ENCODE data around the gene INTS6. TPM values are rescaled to one million over a fixed set of nuclear protein-coding genes. Genes with fewer than 3 reads are reported as not detected.
A peak's percentile ranks its signal among the peaks of the same experiment; 100 is the strongest.
"Not testable (repeated sequence)": the region's sequence is repeated elsewhere in the genome, so short reads cannot be mapped to it uniquely, and the experiment has no call there.

The INTS6 gene
- total RNA-seq, 2 donors from 2014 or later = 37.4 to 59.0 TPM

DNA sequence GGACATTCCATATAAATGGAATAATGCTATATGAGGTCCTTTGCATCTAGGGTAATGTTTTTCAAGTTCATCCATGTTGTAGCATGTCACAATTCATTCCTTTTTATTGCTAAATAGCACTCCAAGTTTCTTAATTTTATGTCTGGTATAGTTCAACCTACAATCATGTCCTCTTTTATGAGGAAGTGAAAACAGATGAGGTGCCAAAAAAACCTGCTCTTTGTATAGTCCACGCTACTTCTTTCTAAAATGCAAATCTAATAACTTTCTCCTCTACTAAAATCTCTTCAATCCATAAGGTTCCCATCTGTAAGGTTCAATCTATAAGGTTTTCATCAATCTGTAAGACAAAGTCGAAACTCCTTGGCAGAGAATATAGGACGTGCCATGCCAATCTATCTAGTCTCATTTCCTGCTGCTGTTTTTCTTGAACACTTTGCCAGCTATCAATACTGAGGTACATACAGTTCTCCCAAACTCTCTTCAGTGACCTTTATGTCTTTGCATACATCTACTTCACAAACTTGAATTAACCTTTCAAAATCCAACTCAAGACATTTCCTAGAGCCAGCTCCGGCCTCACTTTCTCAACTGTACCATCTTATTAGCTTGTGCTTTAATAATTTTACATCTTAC is 33.7 kb downstream of the INTS6 start:
- Histone ChIP-seq H3K27ac (no peak overlapping the region), H3K4me1 (replicated peaks) (no peaks in the 10 kb centered on the region), H3K9me3 (no peaks in the 10 kb centered on the region), H3K4me3 (no peak overlapping the region), H3K27me3 (replicated peaks; ENCODE audit: insufficient read depth) (no peaks in the 10 kb centered on the region), H3K36me3 (no peaks in the 10 kb centered on the region)
- TF ChIP-seq, protein P1, sequence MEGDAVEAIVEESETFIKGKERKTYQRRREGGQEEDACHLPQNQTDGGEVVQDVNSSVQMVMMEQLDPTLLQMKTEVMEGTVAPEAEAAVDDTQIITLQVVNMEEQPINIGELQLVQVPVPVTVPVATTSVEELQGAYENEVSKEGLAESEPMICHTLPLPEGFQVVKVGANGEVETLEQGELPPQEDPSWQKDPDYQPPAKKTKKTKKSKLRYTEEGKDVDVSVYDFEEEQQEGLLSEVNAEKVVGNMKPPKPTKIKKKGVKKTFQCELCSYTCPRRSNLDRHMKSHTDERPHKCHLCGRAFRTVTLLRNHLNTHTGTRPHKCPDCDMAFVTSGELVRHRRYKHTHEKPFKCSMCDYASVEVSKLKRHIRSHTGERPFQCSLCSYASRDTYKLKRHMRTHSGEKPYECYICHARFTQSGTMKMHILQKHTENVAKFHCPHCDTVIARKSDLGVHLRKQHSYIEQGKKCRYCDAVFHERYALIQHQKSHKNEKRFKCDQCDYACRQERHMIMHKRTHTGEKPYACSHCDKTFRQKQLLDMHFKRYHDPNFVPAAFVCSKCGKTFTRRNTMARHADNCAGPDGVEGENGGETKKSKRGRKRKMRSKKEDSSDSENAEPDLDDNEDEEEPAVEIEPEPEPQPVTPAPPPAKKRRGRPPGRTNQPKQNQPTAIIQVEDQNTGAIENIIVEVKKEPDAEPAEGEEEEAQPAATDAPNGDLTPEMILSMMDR (IDR thresholded peaks at IDR 0.05) = no peak
- TF ChIP-seq POLR2AphosphoS5 (IDR thresholded peaks at IDR 0.05) (no peak), POLR2A (IDR thresholded peaks at IDR 0.05) (no peak)
- intact Hi-C loops (cut with DNase I) = no loop called here
- DNase-seq (ENCODE audit: low spot score) = no peak
- 82% methylated on average over 4 of the region's 4 CpGs for WGBS

DNA sequence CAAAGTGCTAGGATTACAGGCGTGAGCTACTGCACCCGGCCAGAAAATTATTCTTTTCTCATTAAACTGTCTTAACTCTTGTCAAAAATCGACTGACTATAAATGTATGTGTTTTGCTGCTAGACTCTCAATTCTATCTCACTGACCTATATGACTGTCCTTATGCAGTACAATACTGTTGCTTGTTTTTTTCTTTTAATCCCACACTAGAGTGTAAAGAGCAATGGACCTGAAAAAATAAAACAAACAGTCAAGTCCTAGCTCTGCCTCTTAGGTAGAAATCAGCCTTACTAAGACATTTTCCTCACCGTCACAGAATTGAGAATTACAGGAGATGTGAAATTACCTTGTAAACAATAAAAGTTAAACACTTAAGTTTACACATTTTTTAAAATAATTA is 35.1 kb downstream of the INTS6 start:
- Histone ChIP-seq H3K4me1 (replicated peaks) (no peaks in the 10 kb centered on the region), H3K4me3 (no peak overlapping the region), H3K9me3 (no peaks in the 10 kb centered on the region), H3K27me3 (replicated peaks; ENCODE audit: insufficient read depth) (no peaks in the 10 kb centered on the region), H3K36me3 (no peaks in the 10 kb centered on the region), H3K27ac (no peak overlapping the region)
- no peak for TF ChIP-seq POLR2A (IDR thresholded peaks at IDR 0.05)
- TF ChIP-seq POLR2AphosphoS5 (IDR thresholded peaks at IDR 0.05) = no peak
- TF ChIP-seq, protein P1 (IDR thresholded peaks at IDR 0.05) = no peak
- intact Hi-C loops (cut with DNase I) = no loop called here
- 83% methylated on average over 4 of the region's 4 CpGs for WGBS
- no peak for DNase-seq (ENCODE audit: low spot score)

DNA sequence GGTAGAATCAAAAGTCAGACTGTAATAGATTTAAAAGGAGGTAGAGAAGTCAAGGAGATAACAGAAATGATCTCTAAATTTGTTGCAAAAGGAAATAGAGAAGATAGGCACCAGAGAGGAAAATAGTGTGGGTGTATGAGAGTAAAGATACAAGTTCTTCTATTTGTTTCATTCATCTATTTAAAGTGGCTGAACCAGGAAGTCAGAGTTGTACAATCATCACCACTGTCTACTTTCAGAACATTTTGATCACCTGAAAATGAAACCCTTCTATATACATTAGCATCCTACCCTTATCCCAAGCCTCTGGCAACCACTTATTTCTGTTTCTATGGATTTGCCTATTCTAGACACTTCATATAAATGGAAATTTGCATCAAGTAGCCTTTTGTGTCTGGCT is 36.7 kb downstream of the INTS6 start:
- Histone ChIP-seq H3K27ac (no peak overlapping the region), H3K9me3 (no peaks in the 10 kb centered on the region), H3K36me3 (no peaks in the 10 kb centered on the region), H3K4me1 (replicated peaks) (no peaks in the 10 kb centered on the region), H3K4me3 (no peak overlapping the region), H3K27me3 (replicated peaks; ENCODE audit: insufficient read depth) (no peaks in the 10 kb centered on the region)
- no peak for DNase-seq (ENCODE audit: low spot score)
- intact Hi-C loops (cut with DNase I) = no loop called here
- TF ChIP-seq POLR2A (IDR thresholded peaks at IDR 0.05) (no peak), POLR2AphosphoS5 (IDR thresholded peaks at IDR 0.05) (no peak)
- TF ChIP-seq, protein P1 (IDR thresholded peaks at IDR 0.05) = no peak

DNA sequence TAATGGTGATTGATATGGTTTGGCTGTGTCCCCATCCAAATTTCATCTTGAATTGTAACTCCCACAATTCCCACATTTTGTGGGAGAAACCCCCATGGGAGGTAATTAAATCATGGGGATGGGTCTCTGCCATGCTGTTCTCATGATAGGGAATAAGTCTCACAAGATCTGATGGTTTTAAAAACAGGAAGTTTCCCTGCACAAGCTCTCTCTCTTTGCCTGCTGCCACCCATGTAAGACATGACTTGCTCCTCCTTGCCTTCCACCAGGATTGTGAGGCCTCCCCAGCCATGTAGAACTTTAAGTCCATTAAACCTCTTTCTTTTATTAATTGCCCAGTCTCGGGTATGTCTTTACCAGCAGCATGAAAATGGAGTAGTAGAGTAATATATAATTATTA is 37.5 kb downstream of the INTS6 start:
- 97% methylated on average over 1 of the region's 1 CpG for WGBS

DNA sequence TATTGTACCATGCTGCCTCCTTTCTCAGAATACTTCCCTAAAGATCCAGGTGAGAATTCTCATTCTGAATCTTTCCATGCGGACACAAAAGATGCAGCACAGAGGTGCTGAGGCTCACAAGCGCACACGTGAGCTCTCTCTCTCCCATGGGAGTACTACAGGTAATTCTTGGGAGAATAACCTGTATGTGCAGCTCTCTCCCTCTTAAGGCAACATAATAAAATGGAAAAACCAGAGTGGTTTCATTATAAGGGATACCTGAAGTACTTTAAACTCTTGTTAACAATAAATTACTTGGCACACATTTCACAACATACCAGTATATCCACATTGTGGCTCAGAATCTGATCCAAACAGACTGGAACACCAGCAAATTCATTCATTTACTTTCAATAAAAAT is 40.4 kb downstream of the INTS6 start:
- TF ChIP-seq POLR2A (IDR thresholded peaks at IDR 0.05) = no peak
- TF ChIP-seq POLR2AphosphoS5 (IDR thresholded peaks at IDR 0.05) = peak; percentile 47

More for the DNA sequence above, 37.5 kb downstream of the INTS6 start:
- H3K4me1 ChIP-seq (replicated peaks); H3K27ac ChIP-seq; H3K36me3 ChIP-seq; H3K9me3 ChIP-seq; H3K4me3 ChIP-seq; DNase-seq (ENCODE audit: low spot score); H3K27me3 ChIP-seq (replicated peaks; ENCODE audit: insufficient read depth); intact Hi-C loops (cut with DNase I): not testable (repeated sequence)

DNA sequence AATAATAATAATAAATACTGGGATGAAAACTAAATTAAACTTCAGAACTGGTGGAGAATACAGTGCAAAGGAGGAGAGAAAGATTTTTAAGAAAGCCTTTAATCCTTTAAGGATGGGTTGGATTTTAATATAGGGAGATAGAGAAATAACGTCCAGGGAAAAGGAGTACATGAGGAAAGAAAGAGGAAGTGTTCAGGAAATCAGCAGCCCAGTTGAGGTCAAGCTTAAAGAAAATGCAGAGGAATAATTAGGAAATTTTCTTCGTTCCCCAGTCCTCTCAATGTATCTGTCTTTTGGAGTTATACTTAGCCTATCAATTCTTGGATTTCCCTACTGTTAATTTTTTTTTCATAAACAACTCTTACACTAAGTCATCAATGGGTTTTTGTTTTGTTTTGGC is 47.7 kb downstream of the INTS6 start:
- DNase-seq (ENCODE audit: low spot score) = no peak
- no peaks in the 10 kb centered on the region for H3K4me1 ChIP-seq (replicated peaks)
- 81% methylated on average over 2 of the region's 2 CpGs for WGBS
- H3K9me3 ChIP-seq = no peaks in the 10 kb centered on the region
- no peak overlapping the region for H3K4me3 ChIP-seq
- H3K27ac ChIP-seq = no peak overlapping the region
- H3K27me3 ChIP-seq (replicated peaks; ENCODE audit: insufficient read depth) = no peaks in the 10 kb centered on the region
- TF ChIP-seq POLR2AphosphoS5 (IDR thresholded peaks at IDR 0.05) = no peak
- no peak for TF ChIP-seq POLR2A (IDR thresholded peaks at IDR 0.05)
- TF ChIP-seq, protein P1 (IDR thresholded peaks at IDR 0.05) = no peak
- no peaks in the 10 kb centered on the region for H3K36me3 ChIP-seq
- intact Hi-C loops (cut with DNase I) = no loop called here

More for the DNA sequence above, 40.4 kb downstream of the INTS6 start:
- Histone ChIP-seq H3K27ac (no peak overlapping the region), H3K27me3 (replicated peaks; ENCODE audit: insufficient read depth) (no peaks in the 10 kb centered on the region), H3K36me3 (no peaks in the 10 kb centered on the region), H3K4me1 (replicated peaks) (no peaks in the 10 kb centered on the region), H3K4me3 (no peak overlapping the region), H3K9me3 (no peaks in the 10 kb centered on the region)
- intact Hi-C loops (cut with DNase I) = no loop called here
- 61% methylated on average over 3 of the region's 3 CpGs for WGBS
- peak; percentile 5 for DNase-seq (ENCODE audit: low spot score)
